HEK293T (cell line): ENCODE data around the gene KCNQ1.

Experiments
- ELF4 ChIP-seq: fragments of 450-650 bp; IDR thresholded peaks from 2 replicates; pipeline ENCODE4 v1.6.1; 2017; ENCODE audit warnings: antibody characterized with exemption
- FOXA1 ChIP-seq: fragments of 450-650 bp; IDR thresholded peaks from 2 replicates; pipeline ENCODE4 v1.6.1; 2016; ENCODE audit warnings: mild to moderate bottlenecking
- FOXK2 ChIP-seq: fragments of 450-650 bp; IDR thresholded peaks from 2 replicates; pipeline ENCODE4 v1.6.1; 2016; ENCODE audit warnings: mild to moderate bottlenecking
- FOXM1 ChIP-seq: fragments of 450-650 bp; IDR thresholded peaks from 2 replicates; pipeline ENCODE4 v1.6.1; 2017; ENCODE audit warnings: mild to moderate bottlenecking, borderline replicate concordance
- LEF1 ChIP-seq: fragments of 450-650 bp; IDR thresholded peaks from 2 replicates; pipeline ENCODE4 v1.6.1; 2017; ENCODE audit warnings: mild to moderate bottlenecking, borderline replicate concordance
- NFRKB ChIP-seq: fragments of 450-650 bp; IDR thresholded peaks from 2 replicates; pipeline ENCODE4 v1.6.1; 2016; ENCODE audit warnings: mild to moderate bottlenecking, moderate library complexity
- PKNOX1 ChIP-seq: fragments of 450-650 bp; IDR thresholded peaks from 2 replicates; pipeline ENCODE4 v1.6.1; 2016
- SP1 ChIP-seq: fragments of 450-650 bp; IDR thresholded peaks from 2 replicates; pipeline ENCODE4 v1.6.1; 2017
- SUZ12 ChIP-seq: fragments of 450-650 bp; IDR thresholded peaks from 2 replicates; pipeline ENCODE4 v1.6.1; 2016; ENCODE audit warnings: mild to moderate bottlenecking
- TARDBP ChIP-seq: fragments of 450-650 bp; IDR thresholded peaks from 2 replicates; pipeline ENCODE4 v1.6.1; 2016

DNA sequence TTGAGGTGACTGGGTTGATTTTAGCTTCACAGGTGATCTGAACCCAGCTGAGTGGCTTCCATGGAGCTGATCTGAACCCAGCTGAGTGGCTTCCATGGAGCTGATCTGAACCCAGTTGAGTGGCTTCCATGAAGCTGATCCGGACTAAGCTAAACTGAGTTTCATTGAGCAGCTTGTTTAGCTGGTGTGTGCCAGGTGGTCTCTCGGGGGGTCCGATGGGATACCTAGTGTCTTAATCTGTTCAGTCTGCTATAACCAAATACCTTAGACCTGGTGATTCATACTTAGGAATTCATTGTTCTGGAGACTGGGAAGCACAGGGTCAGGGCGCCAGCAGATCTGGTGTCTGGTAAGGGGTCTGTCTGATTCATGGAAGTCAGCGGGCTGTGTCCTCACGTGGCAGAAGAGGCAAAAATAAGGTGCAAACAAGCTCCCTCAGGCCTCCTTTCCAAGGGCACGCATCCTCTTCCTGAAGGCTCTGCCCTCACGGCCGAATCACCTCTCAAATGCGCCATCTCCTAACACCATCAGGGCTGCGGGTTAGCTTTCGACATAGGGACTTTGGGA is 307.5 kb downstream of the KCNQ1 start:
- TF ChIP-seq TARDBP (no peak), FOXM1 (no peak), PKNOX1 (no peak), FOXK2 (no peak), SP1 (no peak), ELF4 (no peak), NFRKB (no peak), SUZ12 (no peak), FOXA1 (no peak), LEF1 (no peak)
